K562 (cell line): Measurements from ENCODE around the gene GADL1. TPM values are rescaled to one million over a fixed set of nuclear protein-coding genes. Genes with fewer than 3 reads are reported as not detected.

Source experiments
- CC2D1A ChIP-seq: fragments of 450-650 bp; IDR thresholded peaks from 2 replicates; pipeline ENCODE4 v1.6.1; 2017; ENCODE audit warnings: mild to moderate bottlenecking
- DPF2 ChIP-seq: fragments of 450-650 bp; IDR thresholded peaks from 2 replicates; pipeline ENCODE4 v1.6.1; 2016
- GATAD2A ChIP-seq: fragments of 450-650 bp; IDR thresholded peaks from 2 replicates; pipeline ENCODE4 v1.6.1; 2017
- MAFK ChIP-seq: IDR thresholded peaks from 2 replicates; pipeline ENCODE4 v1.6.1; 2011; ENCODE audit warnings: low read length, improper control_type of control experiment
- RAD21 ChIP-seq, 2 experiments: fragments of 250-450 bp in 1 of 2; fragments of 450-650 bp in 1 of 2; sonication (Bioruptor Pico) in 1 of 2; formaldehyde crosslinking in 1 of 2; IDR thresholded peaks in 1 of 2; conservative IDR thresholded peaks in 1 of 2; 2 replicates each; pipeline versions ENCODE4 v1.4.0 to v1.8.0; 2020 to 2022; ENCODE audit warnings: mild to moderate bottlenecking in 2 of 2, moderate library complexity in 1 of 2
- RERE ChIP-seq: sonication (generic); formaldehyde crosslinking; IDR thresholded peaks from 2 replicates; pipeline ENCODE4 v1.8.0; 2023; ENCODE audit warnings: missing genetic modification reagents, mild to moderate bottlenecking, borderline replicate concordance
- SIN3B ChIP-seq: fragments of 450-650 bp; IDR thresholded peaks from 2 replicates; pipeline ENCODE4 v1.6.1; 2017; ENCODE audit warnings: low read depth, mild to moderate bottlenecking, moderate library complexity
- SPI1 ChIP-seq: IDR thresholded peaks from 2 replicates; pipeline ENCODE4 v1.6.1; 2011; ENCODE audit warnings: low read depth, low read length, control low read depth, borderline replicate concordance
- polyA plus RNA-seq, 8 experiments: library from polyadenylated mRNA; depleted of rRNA in 4 of 8; stranded (reverse) in 5 of 8; unstranded in 3 of 8; fragments of >200 nt; fragmentation: Nextera tagmentation in 2 of 8; fragmentation: Illumina TruSeq in 1 of 8; extraction: Ambion mirVana in 2 of 8; extraction: Trizol in 1 of 8; gene quantifications; 2 replicates each; pipeline versions ENCODE4 v1.2.1 to v1.2.3, GENCODE V29; 2011 to 2014; ENCODE audit warnings: inconsistent platforms in 1 of 8, missing spikeins in 1 of 8
- total RNA-seq, 7 experiments: library from RNA; depleted of rRNA in 6 of 7; stranded (reverse); fragments of >200 nt in 6 of 7; fragmentation: Illumina TruSeq in 2 of 7; extraction: Trizol in 2 of 7; gene quantifications; 2 replicates each; pipeline versions ENCODE4 v1.2.1 to v1.2.3, GENCODE V29; 2011 to 2021; ENCODE audit warnings: low replicate concordance in 1 of 7

GADL1 gene
- total and polyA plus RNA-seq, 9 of the 15 experiments (the other 6 are each of a cell fraction or from before 2014, with no cell fraction given): 0.07 TPM; not detected in 8

- TF ChIP-seq RERE (CRISPR knock-in tag) (no peak), SPI1 (no peak), DPF2 (no peak), SIN3B (no peak), GATAD2A (no peak), RAD21 (CRISPR knock-in tag; conservative IDR thresholded peaks at IDR 0.05 in 1 of 2, IDR thresholded peaks at IDR 0.05 in 1 of 2) (no peak), MAFK (no peak), CC2D1A (no peak)
Measured at GRCh38 chr3:30777426-30778113, 116.9 kb downstream of the GADL1 start (continued).
